CD14-positive monocyte (primary cell): ENCODE data around the gene FAM98C. TPM values are rescaled to one million over a fixed set of nuclear protein-coding genes. Genes with fewer than 3 reads are reported as not detected.
A peak's percentile ranks its signal among the peaks of the same experiment; 100 is the strongest.

ENCODE experiments used
- DNase-seq, 3 donors: peaks; one replicate each; pipeline ENCODE4 v3.0.0-alpha.2; 2011 to 2022
- H2AFZ ChIP-seq: 2 replicates; pipeline ENCODE4 v1.6.0; 2012; ENCODE audit warnings: mild to moderate bottlenecking, low read depth, low read length, inconsistent platforms; ENCODE audit not compliant: insufficient read depth, poor library complexity, severe bottlenecking
- H3K27ac ChIP-seq, 2 donors: 1 replicate in 1 of 2; 2 replicates in 1 of 2; pipeline ENCODE4 v1.5.1; 2012 to 2013; ENCODE audit warnings: low read length in 2 of 2, control low read depth in 1 of 2, inconsistent platforms in 1 of 2, low read depth in 1 of 2, mild to moderate bottlenecking in 1 of 2
- H3K27me3 ChIP-seq, 2 donors: one replicate each; pipeline versions ENCODE4 v1.6.0 to v1.6.1; 2011 to 2013; ENCODE audit warnings: low read length in 2 of 2; ENCODE audit not compliant: control insufficient read depth in 2 of 2, insufficient read depth in 2 of 2
- H3K36me3 ChIP-seq, 2 donors: replicated peaks in 1 of 2; 1 replicate in 1 of 2; 2 replicates in 1 of 2; pipeline versions ENCODE4 v1.5.1 to v1.6.1; 2012 to 2013; ENCODE audit warnings: low read length in 2 of 2, control low read depth in 1 of 2, inconsistent platforms in 1 of 2, mild to moderate bottlenecking in 1 of 2; ENCODE audit not compliant: insufficient read depth in 2 of 2, control insufficient read depth in 1 of 2
- H3K4me1 ChIP-seq, 2 donors: 1 replicate in 1 of 2; 2 replicates in 1 of 2; pipeline versions ENCODE4 v1.5.1 to v1.6.1; 2012 to 2013; ENCODE audit warnings: low read length in 2 of 2, control low read depth in 1 of 2, inconsistent platforms in 1 of 2, mild to moderate bottlenecking in 1 of 2, moderate library complexity in 1 of 2; ENCODE audit not compliant: insufficient read depth in 2 of 2, control insufficient read depth in 1 of 2
- H3K4me2 ChIP-seq: replicated peaks from 2 replicates; pipeline ENCODE3; 2012; ENCODE audit warnings: low read length, moderate library complexity, mild to moderate bottlenecking; ENCODE audit not compliant: poor library complexity, severe bottlenecking; ENCODE audit errors: extremely low read depth
- H3K4me3 ChIP-seq, 3 experiments: fragments of 200-600 bp in 1 of 3; sonication (generic) in 1 of 3; replicated peaks in 1 of 3; 1 replicate in 2 of 3; 2 replicates in 1 of 3; pipeline ENCODE4 v1.5.1; 2011 to 2013; ENCODE audit warnings: low read length in 3 of 3, mild to moderate bottlenecking in 3 of 3, control low read depth in 2 of 3, low read depth in 2 of 3, inconsistent platforms in 1 of 3, moderate library complexity in 1 of 3
- H3K79me2 ChIP-seq: 2 replicates; pipeline ENCODE4 v1.6.0; 2012; ENCODE audit warnings: mild to moderate bottlenecking, control low read depth, inconsistent platforms, low read length, moderate library complexity; ENCODE audit not compliant: insufficient read depth
- H3K9ac ChIP-seq: 2 replicates; pipeline ENCODE4 v1.6.0; 2017; ENCODE audit warnings: low read length, mild to moderate bottlenecking; ENCODE audit not compliant: insufficient read depth, poor library complexity, severe bottlenecking
- H3K9me3 ChIP-seq, 2 donors: replicated peaks in 1 of 2; 1 replicate in 1 of 2; 2 replicates in 1 of 2; pipeline versions ENCODE4 v1.5.1 to v1.6.1; 2012 to 2013; ENCODE audit warnings: low read length in 2 of 2, control low read depth in 1 of 2; ENCODE audit not compliant: control insufficient read depth in 1 of 2, insufficient read depth in 1 of 2
- H4K20me1 ChIP-seq: 2 replicates; pipeline ENCODE4 v1.6.0; 2012; ENCODE audit warnings: mild to moderate bottlenecking, low read length, control low read depth, moderate library complexity; ENCODE audit not compliant: insufficient read depth
- H3K27ac Mint-ChIP-seq, 7 donors: one replicate each; pipeline ENCODE4 v1.8.0; 2020; ENCODE audit warnings: mild to moderate bottlenecking in 7 of 7, mixed read lengths in 7 of 7, moderate library complexity in 6 of 7, inconsistent platforms in 2 of 7
- H3K27me3 Mint-ChIP-seq, 3 donors: one replicate each; pipeline ENCODE4 v1.8.0; 2021 to 2022; ENCODE audit warnings: low read depth in 3 of 3, mild to moderate bottlenecking in 3 of 3, mixed read lengths in 3 of 3, moderate library complexity in 3 of 3, inconsistent platforms in 1 of 3
- H3K36me3 Mint-ChIP-seq, 2 donors: one replicate each; pipeline ENCODE4 v1.8.0; 2020; ENCODE audit warnings: mixed read lengths in 2 of 2, inconsistent platforms in 1 of 2, mild to moderate bottlenecking in 1 of 2
- H3K4me1 Mint-ChIP-seq: one replicate; pipeline ENCODE4 v1.8.0; 2020; ENCODE audit warnings: mild to moderate bottlenecking, mixed read lengths
- H3K4me3 Mint-ChIP-seq, 2 donors: one replicate each; pipeline ENCODE4 v1.8.0; 2020; ENCODE audit warnings: mild to moderate bottlenecking in 2 of 2, mixed read lengths in 2 of 2, moderate library complexity in 1 of 2
- H3K9me3 Mint-ChIP-seq, 7 donors: one replicate each; pipeline ENCODE4 v1.8.0; 2020 to 2022; ENCODE audit warnings: mixed read lengths in 7 of 7, mild to moderate bottlenecking in 6 of 7, moderate library complexity in 6 of 7, inconsistent platforms in 2 of 7
- CTCF ChIP-seq: fragments of 200-600 bp; IDR thresholded peaks from one replicate; pipeline ENCODE4 v1.8.0; 2022; ENCODE audit warnings: antibody characterized with exemption, mild to moderate bottlenecking
- WGBS: methylation state at CpG from one replicate; pipeline ENCODE4 v1.1.5; 2013; ENCODE audit warnings: missing lambda C conversion rate; ENCODE audit not compliant: insufficient coverage; 5-methylcytosine and 5-hydroxymethylcytosine counted together
- intact Hi-C, 2 donors: fragments of 100-400 bp; cut with micrococcal nuclease; formaldehyde crosslinking; loops; one replicate each; pipeline versions ENCODE4 v1.15.0 to v1.15.1; 2023
- polyA plus RNA-seq, 3 donors: library from polyadenylated mRNA; depleted of rRNA in 1 of 3; unstranded in 2 of 3; stranded (reverse) in 1 of 3; fragments of 300-500 nt in 2 of 3; fragments of >200 nt in 1 of 3; fragmentation: Illumina TruSeq in 2 of 3; gene quantifications; 1 replicate in 2 of 3; 2 replicates in 1 of 3; pipeline ENCODE4 v1.2.3, GENCODE V29; 2012 to 2021

FAM98C gene
- polyA plus RNA-seq, 3 donors: 8.5 to 41.0 (median 12.6) TPM

- Histone ChIP-seq H2AFZ (no peak overlapping the region), H3K27me3 (no peaks in the 10 kb centered on the region), H3K4me3 (no peak overlapping the region), H3K9ac (no peak overlapping the region), H3K36me3 (no peaks in the 10 kb centered on the region), H3K4me1 (no peaks in the 10 kb centered on the region), H3K27ac (no peak overlapping the region), H3K79me2 (no peaks in the 10 kb centered on the region), H4K20me1 (no peaks in the 10 kb centered on the region), H3K4me2 (no peak overlapping the region), H3K9me3 (no peaks in the 10 kb centered on the region)
- H3K4me1 Mint-ChIP-seq: no peaks in the 10 kb centered on the region
- H3K9me3 Mint-ChIP-seq: peaks cover 0 to 7% (median 2%) of the 10 kb centered on the region in 7 donors
- H3K4me3 Mint-ChIP-seq: no peak overlapping the region
- peaks cover 0 to 3% (median 2%) of the 10 kb centered on the region in 3 donors for H3K27me3 Mint-ChIP-seq
- DNase-seq: no peak
- TF ChIP-seq CTCF: no peak
- 97% methylated on average over 8 of the region's 9 CpGs for WGBS
- intact Hi-C loops: no loop called here
- no peaks in the 10 kb centered on the region for H3K36me3 Mint-ChIP-seq
- H3K27ac Mint-ChIP-seq: peak overlapping the region in 1 of 7 donors; percentile 20
Observed at GRCh38 chr19:38451629-38452028, 48.7 kb downstream of the FAM98C start.

GRCh38 chr19:38452430-38453366 is 49.8 kb downstream of the FAM98C start:
- Mint-ChIP-seq H3K4me3 (no peak overlapping the region), H3K27me3 (peaks cover 0 to 5% (median 2%) of the 10 kb centered on the region in 3 donors), H3K36me3 (no peaks in the 10 kb centered on the region), H3K27ac (no peak overlapping the region), H3K4me1 (no peaks in the 10 kb centered on the region), H3K9me3 (peaks cover 0 to 7% (median 2%) of the 10 kb centered on the region in 7 donors)
- H3K4me2 ChIP-seq: no peak overlapping the region
- no peaks in the 10 kb centered on the region for H3K9me3 ChIP-seq
- no peaks in the 10 kb centered on the region for H3K4me1 ChIP-seq
- peak in 2 of 3 donors; percentile 16 to 32 for DNase-seq
- no peaks in the 10 kb centered on the region for H3K36me3 ChIP-seq
- no peak overlapping the region for H3K9ac ChIP-seq
- H3K4me3 ChIP-seq: no peak overlapping the region
- no peak overlapping the region for H2AFZ ChIP-seq
- TF ChIP-seq CTCF: no peak
- no peaks in the 10 kb centered on the region for H3K79me2 ChIP-seq
- no peaks in the 10 kb centered on the region for H4K20me1 ChIP-seq
- 91% methylated on average over 34 of the region's 45 CpGs for WGBS
- H3K27me3 ChIP-seq: no peaks in the 10 kb centered on the region
- intact Hi-C loops: no loop called here
- no peak overlapping the region for H3K27ac ChIP-seq
